GM23338 (cell line): ENCODE data around the gene ALS2. TPM values are rescaled to one million over a fixed set of nuclear protein-coding genes. Genes with fewer than 3 reads are reported as not detected.
A peak's percentile ranks its signal among the peaks of the same experiment; 100 is the strongest.

Source experiments
- ATAC-seq: fragments of 200-7000 bp; cut with Tn5 transposase; 3 replicates; pipeline ENCODE4 v1.9.1; 2020
- DNase-seq: peaks from one replicate; pipeline ENCODE4 v3.0.0-alpha.2; 2015; ENCODE audit warnings: low spot score
- H2AFZ ChIP-seq: fragments of 200-600 bp; sonication (generic); 2 replicates; pipeline ENCODE4 v1.8.0; 2016; ENCODE audit warnings: antibody characterized with exemption, mild to moderate bottlenecking, moderate library complexity
- H3F3A ChIP-seq: fragments of 200-600 bp; sonication (generic); replicated peaks from 2 replicates; pipeline ENCODE4 v1.8.0; 2017; ENCODE audit warnings: antibody characterized with exemption, mixed run types, low read depth
- H3K27ac ChIP-seq: fragments of 200-600 bp; sonication (generic); 2 replicates; pipeline ENCODE4 v1.6.1; 2016; ENCODE audit warnings: low read depth
- H3K27me3 ChIP-seq: fragments of 200-600 bp; sonication (generic); 2 replicates; pipeline ENCODE4 v1.8.0; 2016; ENCODE audit warnings: mild to moderate bottlenecking, mixed run types, moderate library complexity; ENCODE audit not compliant: insufficient read depth
- H3K36me3 ChIP-seq: fragments of 200-600 bp; sonication (generic); 2 replicates; pipeline ENCODE4 v1.8.0; 2016; ENCODE audit warnings: mild to moderate bottlenecking; ENCODE audit not compliant: insufficient read depth
- H3K4me1 ChIP-seq: fragments of 200-600 bp; sonication (generic); 2 replicates; pipeline ENCODE4 v1.8.0; 2016; ENCODE audit warnings: mild to moderate bottlenecking, moderate library complexity; ENCODE audit not compliant: insufficient read depth
- H3K4me2 ChIP-seq: fragments of 200-600 bp; sonication (generic); 2 replicates; pipeline ENCODE4 v1.7.1; 2017; ENCODE audit warnings: mixed run types
- H3K4me3 ChIP-seq: fragments of 200-600 bp; sonication (generic); 2 replicates; pipeline ENCODE4 v1.6.1; 2016; ENCODE audit warnings: mixed run types
- H3K79me2 ChIP-seq: fragments of 200-600 bp; sonication (generic); replicated peaks from 2 replicates; pipeline ENCODE4 v1.8.0; 2017; ENCODE audit warnings: mild to moderate bottlenecking; ENCODE audit not compliant: insufficient read depth
- H3K9me2 ChIP-seq: fragments of 200-600 bp; sonication (generic); 2 replicates; pipeline ENCODE4 v1.8.0; 2017; ENCODE audit not compliant: insufficient read depth
- H4K20me1 ChIP-seq: fragments of 200-600 bp; sonication (generic); replicated peaks from 2 replicates; pipeline ENCODE4 v1.8.0; 2017; ENCODE audit warnings: mild to moderate bottlenecking; ENCODE audit not compliant: insufficient read depth
- H3K27ac Mint-ChIP-seq: 2 replicates; pipeline ENCODE4 v1.8.0; 2020; ENCODE audit warnings: inconsistent platforms, mild to moderate bottlenecking, moderate library complexity, mixed read lengths
- H3K27me3 Mint-ChIP-seq: 3 replicates; pipeline ENCODE4 v1.8.0; 2022; ENCODE audit warnings: low read depth, mild to moderate bottlenecking, moderate library complexity, mixed read lengths, inconsistent platforms; ENCODE audit not compliant: insufficient read depth, poor library complexity
- H3K36me3 Mint-ChIP-seq: 3 replicates; pipeline ENCODE4 v1.8.0; 2021; ENCODE audit warnings: low read depth, mild to moderate bottlenecking, inconsistent platforms, moderate library complexity, mixed read lengths
- H3K4me1 Mint-ChIP-seq: 3 replicates; pipeline ENCODE4 v1.8.0; 2020; ENCODE audit warnings: mild to moderate bottlenecking, inconsistent platforms, mixed read lengths
- H3K4me3 Mint-ChIP-seq: 3 replicates; pipeline ENCODE4 v1.8.0; 2021; ENCODE audit warnings: moderate library complexity, mild to moderate bottlenecking, inconsistent platforms, mixed read lengths
- H3K9me3 Mint-ChIP-seq: 3 replicates; pipeline ENCODE4 v1.8.0; 2020; ENCODE audit warnings: moderate library complexity, mild to moderate bottlenecking, inconsistent platforms, mixed read lengths
- CREB1 ChIP-seq: fragments of 250-450 bp; sonication (Bioruptor Pico); IDR thresholded peaks from 2 replicates; pipeline ENCODE4 v1.5.0; 2020; ENCODE audit warnings: low read depth, mild to moderate bottlenecking, moderate library complexity
- ETS1 ChIP-seq: IDR thresholded peaks from 2 replicates; pipeline ENCODE4 v1.6.1; 2016; ENCODE audit warnings: antibody characterized with exemption
- EZH2 ChIP-seq: fragments of 200-600 bp; sonication (generic); IDR thresholded peaks from one replicate; pipeline ENCODE4 v1.8.0; 2017; ENCODE audit warnings: antibody characterized with exemption, mild to moderate bottlenecking, low read depth; ENCODE audit not compliant: unreplicated experiment
- EZH2phosphoT487 ChIP-seq: fragments of 200-600 bp; sonication (generic); IDR thresholded peaks from one replicate; pipeline ENCODE4 v1.8.1; 2018; ENCODE audit warnings: antibody characterized with exemption; ENCODE audit not compliant: unreplicated experiment
- JUNB ChIP-seq: IDR thresholded peaks from one replicate; pipeline ENCODE4 v1.6.1; 2016; ENCODE audit warnings: antibody characterized with exemption; ENCODE audit not compliant: unreplicated experiment
- NANOG ChIP-seq: IDR thresholded peaks from 2 replicates; pipeline ENCODE4 v1.6.1; 2016; ENCODE audit warnings: antibody characterized with exemption, borderline replicate concordance
- POLR2AphosphoS5 ChIP-seq: IDR thresholded peaks from 2 replicates; pipeline ENCODE4 v1.6.1; 2016; ENCODE audit warnings: antibody characterized with exemption, low read depth
- REST ChIP-seq: IDR thresholded peaks from one replicate; pipeline ENCODE4 v1.6.1; 2018; ENCODE audit warnings: antibody characterized with exemption; ENCODE audit not compliant: unreplicated experiment
- STAT1 ChIP-seq: IDR thresholded peaks from one replicate; pipeline ENCODE4 v1.6.1; 2016; ENCODE audit warnings: antibody characterized with exemption; ENCODE audit not compliant: unreplicated experiment
- ZNF114 ChIP-seq: fragments of 250-450 bp; sonication (Bioruptor Pico); IDR thresholded peaks from 2 replicates; pipeline ENCODE4 v1.5.0; 2020; ENCODE audit warnings: mild to moderate bottlenecking, moderate library complexity
- ZNF331 ChIP-seq: fragments of 250-450 bp; sonication (Bioruptor Pico); IDR thresholded peaks from 2 replicates; pipeline ENCODE4 v1.5.0; 2020; ENCODE audit warnings: low read depth, mild to moderate bottlenecking, moderate library complexity
- polyA plus RNA-seq: library from polyadenylated mRNA; unstranded; fragments of >200 nt; fragmentation: Nextera tagmentation; extraction: Ambion mirVana; gene quantifications from 2 replicates; pipeline ENCODE4 v1.2.1, GENCODE V29; 2016
- total RNA-seq: library from RNA; depleted of rRNA; stranded (reverse); fragments of >200 nt; shearing (Covaris generic); gene quantifications from 2 replicates; pipeline ENCODE4 v1.2.3, GENCODE V29; 2014
- TF ChIP-seq, protein P1 (sequence below): fragments of 250-450 bp; sonication (Bioruptor Pico); IDR thresholded peaks from 2 replicates; pipeline ENCODE4 v1.5.0; 2020; ENCODE audit warnings: mild to moderate bottlenecking, moderate library complexity
- TF ChIP-seq, protein P2 (sequence below), 2 experiments: fragments of 200-600 bp in 1 of 2; sonication (generic) in 1 of 2; conservative IDR thresholded peaks; 2 replicates each; pipeline versions ENCODE4 v1.5.1 to v1.6.1; 2016 to 2017; ENCODE audit warnings: antibody characterized with exemption in 2 of 2, low read depth in 2 of 2, mild to moderate bottlenecking in 2 of 2, moderate library complexity in 1 of 2

The ALS2 gene
- total and polyA plus RNA-seq, 2 experiments from 2014 or later = 9.6 to 43.3 TPM

DNA sequence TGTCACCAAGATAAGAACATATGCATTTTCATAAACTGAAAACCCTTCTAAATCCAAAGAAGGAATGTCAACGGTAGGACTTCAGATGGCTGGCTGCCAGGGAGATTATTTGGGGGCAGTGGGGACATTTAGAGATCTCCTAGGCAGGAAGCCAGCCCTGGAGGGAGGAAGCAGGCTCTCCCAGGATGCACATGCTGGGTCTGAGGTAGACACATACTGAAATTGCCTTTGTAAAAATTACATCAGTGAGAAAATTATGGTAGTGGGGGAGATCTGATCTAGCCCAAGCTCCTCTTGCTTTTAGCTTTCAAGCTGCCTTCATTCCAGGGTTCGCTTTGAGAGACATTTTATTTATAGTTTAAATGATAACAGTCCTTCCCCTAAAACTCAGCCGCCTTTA, 106.4 kb downstream of the ALS2 start:
- Histone ChIP-seq H3K9me2 (no peaks in the 10 kb centered on the region), H3K36me3 (no peaks in the 10 kb centered on the region), H3K27ac (no peak overlapping the region), H3K4me2 (no peak overlapping the region), H3K27me3 (no peaks in the 10 kb centered on the region), H3K4me3 (no peak overlapping the region), H3K79me2 (no peaks in the 10 kb centered on the region), H2AFZ (peak overlapping the region; percentile 17; the same call in 1 of the 2 replicates), H4K20me1 (no peaks in the 10 kb centered on the region), H3F3A (no peaks in the 10 kb centered on the region), H3K4me1 (peaks cover 8% of the 10 kb centered on the region)
- H3K9me3 Mint-ChIP-seq = no peaks in the 10 kb centered on the region
- H3K4me3 Mint-ChIP-seq = no peak overlapping the region
- H3K27ac Mint-ChIP-seq = no peak overlapping the region
- no peak for ATAC-seq
- H3K4me1 Mint-ChIP-seq = peaks cover 18% of the 10 kb centered on the region
- no peak for DNase-seq
- TF ChIP-seq NANOG (no peak), ZNF331 (no peak), STAT1 (no peak), EZH2phosphoT487 (no peak), ETS1 (no peak), EZH2 (no peak), CREB1 (CRISPR knock-in tag) (no peak), ZNF114 (CRISPR knock-in tag) (no peak), JUNB (no peak), REST (no peak), POLR2AphosphoS5 (no peak)
- TF ChIP-seq, protein P1, sequence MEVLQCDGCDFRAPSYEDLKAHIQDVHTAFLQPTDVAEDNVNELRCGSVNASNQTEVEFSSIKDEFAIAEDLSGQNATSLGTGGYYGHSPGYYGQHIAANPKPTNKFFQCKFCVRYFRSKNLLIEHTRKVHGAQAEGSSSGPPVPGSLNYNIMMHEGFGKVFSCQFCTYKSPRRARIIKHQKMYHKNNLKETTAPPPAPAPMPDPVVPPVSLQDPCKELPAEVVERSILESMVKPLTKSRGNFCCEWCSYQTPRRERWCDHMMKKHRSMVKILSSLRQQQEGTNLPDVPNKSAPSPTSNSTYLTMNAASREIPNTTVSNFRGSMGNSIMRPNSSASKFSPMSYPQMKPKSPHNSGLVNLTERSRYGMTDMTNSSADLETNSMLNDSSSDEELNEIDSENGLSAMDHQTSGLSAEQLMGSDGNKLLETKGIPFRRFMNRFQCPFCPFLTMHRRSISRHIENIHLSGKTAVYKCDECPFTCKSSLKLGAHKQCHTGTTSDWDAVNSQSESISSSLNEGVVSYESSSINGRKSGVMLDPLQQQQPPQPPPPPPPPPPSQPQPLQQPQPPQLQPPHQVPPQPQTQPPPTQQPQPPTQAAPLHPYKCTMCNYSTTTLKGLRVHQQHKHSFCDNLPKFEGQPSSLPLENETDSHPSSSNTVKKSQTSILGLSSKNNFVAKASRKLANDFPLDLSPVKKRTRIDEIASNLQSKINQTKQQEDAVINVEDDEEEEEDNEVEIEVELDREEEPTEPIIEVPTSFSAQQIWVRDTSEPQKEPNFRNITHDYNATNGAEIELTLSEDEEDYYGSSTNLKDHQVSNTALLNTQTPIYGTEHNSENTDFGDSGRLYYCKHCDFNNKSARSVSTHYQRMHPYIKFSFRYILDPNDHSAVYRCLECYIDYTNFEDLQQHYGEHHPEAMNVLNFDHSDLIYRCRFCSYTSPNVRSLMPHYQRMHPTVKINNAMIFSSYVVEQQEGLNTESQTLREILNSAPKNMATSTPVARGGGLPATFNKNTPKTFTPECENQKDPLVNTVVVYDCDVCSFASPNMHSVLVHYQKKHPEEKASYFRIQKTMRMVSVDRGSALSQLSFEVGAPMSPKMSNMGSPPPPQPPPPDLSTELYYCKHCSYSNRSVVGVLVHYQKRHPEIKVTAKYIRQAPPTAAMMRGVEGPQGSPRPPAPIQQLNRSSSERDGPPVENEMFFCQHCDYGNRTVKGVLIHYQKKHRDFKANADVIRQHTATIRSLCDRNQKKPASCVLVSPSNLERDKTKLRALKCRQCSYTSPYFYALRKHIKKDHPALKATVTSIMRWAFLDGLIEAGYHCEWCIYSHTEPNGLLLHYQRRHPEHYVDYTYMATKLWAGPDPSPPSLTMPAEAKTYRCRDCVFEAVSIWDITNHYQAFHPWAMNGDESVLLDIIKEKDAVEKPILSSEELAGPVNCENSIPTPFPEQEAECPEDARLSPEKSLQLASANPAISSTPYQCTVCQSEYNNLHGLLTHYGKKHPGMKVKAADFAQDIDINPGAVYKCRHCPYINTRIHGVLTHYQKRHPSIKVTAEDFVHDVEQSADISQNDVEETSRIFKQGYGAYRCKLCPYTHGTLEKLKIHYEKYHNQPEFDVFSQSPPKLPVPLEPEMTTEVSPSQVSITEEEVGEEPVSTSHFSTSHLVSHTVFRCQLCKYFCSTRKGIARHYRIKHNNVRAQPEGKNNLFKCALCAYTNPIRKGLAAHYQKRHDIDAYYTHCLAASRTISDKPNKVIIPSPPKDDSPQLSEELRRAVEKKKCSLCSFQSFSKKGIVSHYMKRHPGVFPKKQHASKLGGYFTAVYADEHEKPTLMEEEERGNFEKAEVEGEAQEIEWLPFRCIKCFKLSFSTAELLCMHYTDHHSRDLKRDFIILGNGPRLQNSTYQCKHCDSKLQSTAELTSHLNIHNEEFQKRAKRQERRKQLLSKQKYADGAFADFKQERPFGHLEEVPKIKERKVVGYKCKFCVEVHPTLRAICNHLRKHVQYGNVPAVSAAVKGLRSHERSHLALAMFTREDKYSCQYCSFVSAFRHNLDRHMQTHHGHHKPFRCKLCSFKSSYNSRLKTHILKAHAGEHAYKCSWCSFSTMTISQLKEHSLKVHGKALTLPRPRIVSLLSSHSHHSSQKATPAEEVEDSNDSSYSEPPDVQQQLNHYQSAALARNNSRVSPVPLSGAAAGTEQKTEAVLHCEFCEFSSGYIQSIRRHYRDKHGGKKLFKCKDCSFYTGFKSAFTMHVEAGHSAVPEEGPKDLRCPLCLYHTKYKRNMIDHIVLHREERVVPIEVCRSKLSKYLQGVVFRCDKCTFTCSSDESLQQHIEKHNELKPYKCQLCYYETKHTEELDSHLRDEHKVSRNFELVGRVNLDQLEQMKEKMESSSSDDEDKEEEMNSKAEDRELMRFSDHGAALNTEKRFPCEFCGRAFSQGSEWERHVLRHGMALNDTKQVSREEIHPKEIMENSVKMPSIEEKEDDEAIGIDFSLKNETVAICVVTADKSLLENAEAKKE (CRISPR knock-in tag) = no peak
- TF ChIP-seq, protein P2, sequence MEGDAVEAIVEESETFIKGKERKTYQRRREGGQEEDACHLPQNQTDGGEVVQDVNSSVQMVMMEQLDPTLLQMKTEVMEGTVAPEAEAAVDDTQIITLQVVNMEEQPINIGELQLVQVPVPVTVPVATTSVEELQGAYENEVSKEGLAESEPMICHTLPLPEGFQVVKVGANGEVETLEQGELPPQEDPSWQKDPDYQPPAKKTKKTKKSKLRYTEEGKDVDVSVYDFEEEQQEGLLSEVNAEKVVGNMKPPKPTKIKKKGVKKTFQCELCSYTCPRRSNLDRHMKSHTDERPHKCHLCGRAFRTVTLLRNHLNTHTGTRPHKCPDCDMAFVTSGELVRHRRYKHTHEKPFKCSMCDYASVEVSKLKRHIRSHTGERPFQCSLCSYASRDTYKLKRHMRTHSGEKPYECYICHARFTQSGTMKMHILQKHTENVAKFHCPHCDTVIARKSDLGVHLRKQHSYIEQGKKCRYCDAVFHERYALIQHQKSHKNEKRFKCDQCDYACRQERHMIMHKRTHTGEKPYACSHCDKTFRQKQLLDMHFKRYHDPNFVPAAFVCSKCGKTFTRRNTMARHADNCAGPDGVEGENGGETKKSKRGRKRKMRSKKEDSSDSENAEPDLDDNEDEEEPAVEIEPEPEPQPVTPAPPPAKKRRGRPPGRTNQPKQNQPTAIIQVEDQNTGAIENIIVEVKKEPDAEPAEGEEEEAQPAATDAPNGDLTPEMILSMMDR (conservative IDR thresholded peaks at IDR 0.05; ENCODE audit: low read depth in 2 of 2) = no peak
- peaks cover 4% of the 10 kb centered on the region for H3K27me3 Mint-ChIP-seq
- H3K36me3 Mint-ChIP-seq = no peaks in the 10 kb centered on the region
